H9 (cell line): Measurements from ENCODE around the gene TIMM10B. TPM values are rescaled to one million over a fixed set of nuclear protein-coding genes. Genes with fewer than 3 reads are reported as not detected.

ENCODE experiments used
- DNase-seq: peaks from one replicate; pipeline ENCODE4 v3.0.0-alpha.2; 2017
- H2AFZ ChIP-seq: one replicate; pipeline ENCODE4 v1.6.1; 2013; ENCODE audit warnings: mild to moderate bottlenecking, low read length, control low read depth, moderate library complexity
- H2AK5ac ChIP-seq: 2 replicates; pipeline ENCODE4 v1.6.1; 2013; ENCODE audit warnings: low read length, control low read depth, mixed read lengths; ENCODE audit not compliant: insufficient read length
- H2BK120ac ChIP-seq: one replicate; pipeline ENCODE4 v1.6.1; 2013; ENCODE audit warnings: low read depth, mild to moderate bottlenecking, low read length, control low read depth, inconsistent platforms; ENCODE audit not compliant: poor library complexity, severe bottlenecking
- H2BK12ac ChIP-seq: 2 replicates; pipeline ENCODE4 v1.6.1; 2013; ENCODE audit warnings: low read length, control low read depth, mixed read lengths, low read depth; ENCODE audit not compliant: insufficient read length
- H2BK15ac ChIP-seq: 2 replicates; pipeline ENCODE4 v1.6.1; 2013; ENCODE audit warnings: low read depth, low read length, control low read depth
- H2BK20ac ChIP-seq: one replicate; pipeline ENCODE4 v1.6.1; 2013; ENCODE audit warnings: low read depth, mild to moderate bottlenecking, low read length, control low read depth, inconsistent platforms; ENCODE audit not compliant: poor library complexity, severe bottlenecking
- H2BK5ac ChIP-seq: 2 replicates; pipeline ENCODE4 v1.6.1; 2013; ENCODE audit warnings: low read length, control low read depth, mixed read lengths; ENCODE audit not compliant: insufficient read length
- H3K14ac ChIP-seq: 2 replicates; pipeline ENCODE4 v1.6.1; 2013; ENCODE audit warnings: low read length, control low read depth; ENCODE audit not compliant: insufficient read depth
- H3K18ac ChIP-seq: 2 replicates; pipeline ENCODE4 v1.6.1; 2013; ENCODE audit warnings: low read depth, mild to moderate bottlenecking, mixed read lengths, low read length, control low read depth; ENCODE audit not compliant: insufficient read length
- H3K23ac ChIP-seq: 2 replicates; pipeline ENCODE4 v1.6.1; 2013; ENCODE audit warnings: low read length, control low read depth, mixed read lengths, low read depth; ENCODE audit not compliant: insufficient read length
- H3K23me2 ChIP-seq: 2 replicates; pipeline ENCODE4 v1.6.1; 2013; ENCODE audit warnings: low read depth, mild to moderate bottlenecking, mixed read lengths, low read length, control low read depth; ENCODE audit not compliant: insufficient read length, poor library complexity, severe bottlenecking
- H3K27ac ChIP-seq: 2 replicates; pipeline ENCODE4 v1.5.1; 2013; ENCODE audit warnings: low read length, control low read depth, mixed read lengths, low read depth; ENCODE audit not compliant: insufficient read length
- H3K27me3 ChIP-seq: 2 replicates; pipeline ENCODE4 v1.6.1; 2013; ENCODE audit warnings: low read length, control low read depth, inconsistent platforms; ENCODE audit not compliant: insufficient read depth
- H3K4ac ChIP-seq: 2 replicates; pipeline ENCODE4 v1.6.1; 2013; ENCODE audit warnings: low read depth, mild to moderate bottlenecking, control low read depth, inconsistent platforms, low read length, moderate library complexity
- H3K4me1 ChIP-seq: 2 replicates; pipeline ENCODE4 v1.6.1; 2013; ENCODE audit warnings: low read length, control low read depth, inconsistent platforms; ENCODE audit not compliant: insufficient read depth
- H3K4me2 ChIP-seq: 2 replicates; pipeline ENCODE4 v1.6.1; 2013; ENCODE audit warnings: low read length, control low read depth, mixed read lengths; ENCODE audit not compliant: insufficient read length, insufficient read depth
- H3K56ac ChIP-seq: 2 replicates; pipeline ENCODE4 v1.6.1; 2013; ENCODE audit warnings: low read depth, mild to moderate bottlenecking, mixed read lengths, low read length, control low read depth; ENCODE audit not compliant: insufficient read length
- H3K79me1 ChIP-seq: 2 replicates; pipeline ENCODE4 v1.6.1; 2013; ENCODE audit warnings: low read depth, mild to moderate bottlenecking, moderate library complexity, low read length, control low read depth, inconsistent platforms; ENCODE audit not compliant: insufficient read depth, poor library complexity, severe bottlenecking
- H3K79me2 ChIP-seq: 2 replicates; pipeline ENCODE4 v1.6.1; 2013; ENCODE audit warnings: low read length, control low read depth, inconsistent platforms; ENCODE audit not compliant: insufficient read depth
- H3K9ac ChIP-seq: 2 replicates; pipeline ENCODE4 v1.6.1; 2013; ENCODE audit warnings: low read length, control low read depth, mixed read lengths; ENCODE audit not compliant: insufficient read length; ENCODE audit errors: extremely low read depth
- H3K9me3 ChIP-seq: one replicate; pipeline ENCODE4 v1.6.1; 2013; ENCODE audit warnings: low read depth, low read length, inconsistent platforms; ENCODE audit not compliant: control insufficient read depth
- H3T11ph ChIP-seq: one replicate; pipeline ENCODE4 v1.6.1; 2013; ENCODE audit warnings: mild to moderate bottlenecking, low read length, control low read depth, inconsistent platforms
- H4K20me1 ChIP-seq: one replicate; pipeline ENCODE4 v1.6.1; 2013; ENCODE audit not compliant: control insufficient read depth, insufficient read length, insufficient read depth
- H4K5ac ChIP-seq: 2 replicates; pipeline ENCODE4 v1.6.1; 2013; ENCODE audit warnings: low read depth, mild to moderate bottlenecking, mixed read lengths, low read length, control low read depth; ENCODE audit not compliant: insufficient read length
- H4K8ac ChIP-seq: replicated peaks from 2 replicates; pipeline ENCODE4 v1.6.1; 2013; ENCODE audit warnings: low read length, control low read depth, mixed read lengths, low read depth; ENCODE audit not compliant: insufficient read length
- H4K91ac ChIP-seq: 2 replicates; pipeline ENCODE4 v1.6.1; 2013; ENCODE audit warnings: low read depth, mild to moderate bottlenecking, moderate library complexity, mixed read lengths, low read length, control low read depth; ENCODE audit not compliant: insufficient read length
- H3K27ac Mint-ChIP-seq, 3 experiments: 2 replicates in 2 of 3; 3 replicates in 1 of 3; pipeline ENCODE4 v1.8.0; 2020 to 2021; ENCODE audit warnings: mixed read lengths in 3 of 3, mild to moderate bottlenecking in 1 of 3, moderate library complexity in 1 of 3
- H3K27me3 Mint-ChIP-seq: 2 replicates; pipeline ENCODE4 v1.8.0; 2021; ENCODE audit warnings: low read depth, mild to moderate bottlenecking, moderate library complexity, mixed read lengths
- H3K36me3 Mint-ChIP-seq, 3 experiments: 2 replicates in 2 of 3; 3 replicates in 1 of 3; pipeline ENCODE4 v1.8.0; 2020 to 2021; ENCODE audit warnings: low read depth in 3 of 3, mixed read lengths in 3 of 3; ENCODE audit not compliant: insufficient read depth in 1 of 3
- H3K4me1 Mint-ChIP-seq, 2 experiments: 2 replicates each; pipeline ENCODE4 v1.8.0; 2020; ENCODE audit warnings: mixed read lengths in 2 of 2
- H3K4me3 Mint-ChIP-seq, 2 experiments: 2 replicates in 1 of 2; 3 replicates in 1 of 2; pipeline ENCODE4 v1.8.0; 2020 to 2021; ENCODE audit warnings: mild to moderate bottlenecking in 2 of 2, mixed read lengths in 2 of 2, moderate library complexity in 1 of 2
- H3K9me3 Mint-ChIP-seq, 2 experiments: 2 replicates in 1 of 2; 3 replicates in 1 of 2; pipeline ENCODE4 v1.8.0; 2020; ENCODE audit warnings: mild to moderate bottlenecking in 2 of 2, mixed read lengths in 2 of 2, moderate library complexity in 1 of 2
- CTCF ChIP-seq: fragments of 200-600 bp; sonication (generic); conservative IDR thresholded peaks from 3 replicates; pipeline ENCODE4 v1.8.0; 2021; ENCODE audit warnings: antibody characterized with exemption, mild to moderate bottlenecking
- WGBS: extraction: QIAGEN DNeasy Blood & Tissue Kit; methylation state at CpG from one replicate; pipeline ENCODE4 v1.1.7; 2013; ENCODE audit warnings: missing lambda C conversion rate, low lambda C conversion rate, mixed read lengths; ENCODE audit not compliant: insufficient read length; ENCODE audit errors: extremely low coverage; 5-methylcytosine and 5-hydroxymethylcytosine counted together
- total RNA-seq: library from RNA; stranded (reverse); gene quantifications from 2 replicates; pipeline ENCODE4 v1.2.1, GENCODE V29; 2021

TIMM10B gene
- total RNA-seq, 1 experiment from 2014 or later: 49.9 TPM

- no peak overlapping the region for H3K4me3 Mint-ChIP-seq
- Histone ChIP-seq H3K23ac (no peak overlapping the region), H2BK5ac (no peak overlapping the region), H3K27me3 (no peaks in the 10 kb centered on the region), H2AFZ (no peak overlapping the region), H4K20me1 (no peaks in the 10 kb centered on the region), H2BK120ac (no peak overlapping the region), H3K14ac (no peak overlapping the region), H3K4me1 (no peaks in the 10 kb centered on the region), H3K79me2 (no peaks in the 10 kb centered on the region), H3K4me2 (no peak overlapping the region), H3K4ac (no peak overlapping the region), H3K23me2 (no peaks in the 10 kb centered on the region), H3K18ac (no peak overlapping the region), H4K91ac (no peak overlapping the region), H3T11ph (no peak overlapping the region), H3K27ac (no peak overlapping the region), H3K9ac (no peak overlapping the region), H3K9me3 (no peaks in the 10 kb centered on the region), H2BK12ac (no peak overlapping the region), H4K8ac (no peak overlapping the region), H3K56ac (no peak overlapping the region), H2BK20ac (no peak overlapping the region), H2BK15ac (no peak overlapping the region), H2AK5ac (no peak overlapping the region), H4K5ac (no peak overlapping the region), H3K79me1 (no peaks in the 10 kb centered on the region)
- H3K9me3 Mint-ChIP-seq: no peaks in the 10 kb centered on the region
- no peaks in the 10 kb centered on the region for H3K27me3 Mint-ChIP-seq
- no CpG with 5 or more reads among the region's 56 CpGs for WGBS
- no peak overlapping the region for H3K27ac Mint-ChIP-seq
- no peaks in the 10 kb centered on the region for H3K4me1 Mint-ChIP-seq
- no peak for DNase-seq
- no peak for TF ChIP-seq CTCF
- peaks cover 0 to 21% (median 6%) of the 10 kb centered on the region in 3 experiments; a peak in 3 of 7 replicates for H3K36me3 Mint-ChIP-seq
These were observed 24.8 kb upstream of the TIMM10B start for GRCh38 chr11:6456361-6457073.
